Endothelial cell of umbilical vein (primary cell): ENCODE data around the gene FXYD6.

Source experiments
- JUN ChIP-seq: IDR thresholded peaks from 2 replicates; pipeline ENCODE4 v1.6.1; 2011; ENCODE audit warnings: borderline replicate concordance, low read depth; ENCODE audit not compliant: insufficient read length, insufficient read depth
- MYC ChIP-seq: IDR thresholded peaks from one replicate; pipeline ENCODE4 v1.6.1; 2011; ENCODE audit warnings: mild to moderate bottlenecking, low read depth, low read length
- POLR2A ChIP-seq: IDR thresholded peaks from 2 replicates; pipeline ENCODE4 v1.6.1; 2012; ENCODE audit warnings: low read depth, mild to moderate bottlenecking, control low read depth, low read length
- POLR2AphosphoS5 ChIP-seq: IDR thresholded peaks from 2 replicates; pipeline ENCODE4 v1.6.1; 2012; ENCODE audit warnings: low read depth, mild to moderate bottlenecking, control low read depth, low read length, moderate library complexity; ENCODE audit not compliant: insufficient read depth
- TF ChIP-seq, protein P1 (sequence below), 2 donors: IDR thresholded peaks; 1 replicate in 1 of 2; 2 replicates in 1 of 2; pipeline ENCODE4 v1.5.1; 2011; ENCODE audit warnings: low read length in 2 of 2, mild to moderate bottlenecking in 2 of 2, moderate library complexity in 2 of 2, control low read depth in 1 of 2, inconsistent platforms in 1 of 2, low read depth in 1 of 2; ENCODE audit not compliant: insufficient read depth in 1 of 2; ENCODE audit errors: extremely low read depth in 1 of 2

DNA sequence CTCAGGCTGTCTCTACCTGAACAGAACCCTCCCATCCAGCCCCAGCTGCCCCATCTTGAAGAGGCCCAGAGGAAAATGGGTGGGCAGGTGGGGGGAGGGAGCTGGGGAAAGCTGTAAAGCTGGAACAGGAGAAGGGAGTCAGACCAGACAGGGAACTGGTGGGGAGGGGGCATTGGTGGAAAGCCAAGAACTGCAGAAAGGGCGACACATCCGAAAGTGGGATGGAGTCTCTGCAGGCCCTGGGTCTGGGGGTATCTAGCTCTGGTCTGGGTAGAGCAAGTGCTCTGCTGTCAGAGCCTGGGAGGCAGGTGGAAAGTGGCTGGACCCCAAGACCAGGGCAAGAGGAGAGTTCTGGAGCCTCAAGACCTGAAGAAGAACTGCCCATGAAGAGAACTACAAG lies 45.0 kb upstream of the FXYD6 start:
- TF ChIP-seq POLR2A (no peak), MYC (no peak), POLR2AphosphoS5 (no peak), JUN (no peak)
- TF ChIP-seq, protein P1, sequence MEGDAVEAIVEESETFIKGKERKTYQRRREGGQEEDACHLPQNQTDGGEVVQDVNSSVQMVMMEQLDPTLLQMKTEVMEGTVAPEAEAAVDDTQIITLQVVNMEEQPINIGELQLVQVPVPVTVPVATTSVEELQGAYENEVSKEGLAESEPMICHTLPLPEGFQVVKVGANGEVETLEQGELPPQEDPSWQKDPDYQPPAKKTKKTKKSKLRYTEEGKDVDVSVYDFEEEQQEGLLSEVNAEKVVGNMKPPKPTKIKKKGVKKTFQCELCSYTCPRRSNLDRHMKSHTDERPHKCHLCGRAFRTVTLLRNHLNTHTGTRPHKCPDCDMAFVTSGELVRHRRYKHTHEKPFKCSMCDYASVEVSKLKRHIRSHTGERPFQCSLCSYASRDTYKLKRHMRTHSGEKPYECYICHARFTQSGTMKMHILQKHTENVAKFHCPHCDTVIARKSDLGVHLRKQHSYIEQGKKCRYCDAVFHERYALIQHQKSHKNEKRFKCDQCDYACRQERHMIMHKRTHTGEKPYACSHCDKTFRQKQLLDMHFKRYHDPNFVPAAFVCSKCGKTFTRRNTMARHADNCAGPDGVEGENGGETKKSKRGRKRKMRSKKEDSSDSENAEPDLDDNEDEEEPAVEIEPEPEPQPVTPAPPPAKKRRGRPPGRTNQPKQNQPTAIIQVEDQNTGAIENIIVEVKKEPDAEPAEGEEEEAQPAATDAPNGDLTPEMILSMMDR (IDR thresholded peaks at IDR 0.05; ENCODE audit: extremely low read depth in 1 of 2, insufficient read depth in 1 of 2, low read depth in 1 of 2, low read length in 2 of 2): no peak
